DOHH2 (cell line): Measurements from ENCODE around the gene TRHDE.

Experiments
- H3F3A ChIP-seq: fragments of 200-600 bp; sonication (generic), shearing (Covaris generic); 2 replicates; pipeline ENCODE4 v1.6.0; 2016; ENCODE audit warnings: antibody characterized with exemption, mild to moderate bottlenecking; ENCODE audit not compliant: control insufficient read depth, insufficient read depth
- H3K27ac ChIP-seq: fragments of 200-600 bp; sonication (generic); 2 replicates; pipeline ENCODE4 v1.5.1; 2014; ENCODE audit warnings: low read depth, mild to moderate bottlenecking, low read length, moderate library complexity
- H3K27me3 ChIP-seq: fragments of 200-600 bp; sonication (generic); 2 replicates; pipeline ENCODE4 v1.6.1; 2014; ENCODE audit warnings: mild to moderate bottlenecking, low read length, mixed read lengths; ENCODE audit not compliant: control insufficient read depth
- H3K36me3 ChIP-seq: fragments of 200-600 bp; sonication (generic); 2 replicates; pipeline ENCODE4 v1.6.1; 2014; ENCODE audit warnings: mild to moderate bottlenecking, low read length, moderate library complexity, mixed read lengths; ENCODE audit not compliant: control insufficient read depth
- H3K4me1 ChIP-seq: fragments of 200-600 bp; sonication (generic); 2 replicates; pipeline ENCODE4 v1.6.1; 2014; ENCODE audit warnings: mild to moderate bottlenecking, low read length, mixed read lengths; ENCODE audit not compliant: control insufficient read depth
- H3K4me2 ChIP-seq: fragments of 200-600 bp; sonication (generic); 2 replicates; pipeline ENCODE4 v1.6.0; 2014; ENCODE audit warnings: mild to moderate bottlenecking, low read length, moderate library complexity
- H3K4me3 ChIP-seq: fragments of 200-600 bp; sonication (generic); 2 replicates; pipeline ENCODE4 v1.5.1; 2014; ENCODE audit warnings: mild to moderate bottlenecking, low read length, mixed read lengths
- H3K79me2 ChIP-seq: fragments of 200-600 bp; sonication (generic); 2 replicates; pipeline ENCODE4 v1.6.1; 2014; ENCODE audit warnings: mild to moderate bottlenecking, low read length, mixed read lengths; ENCODE audit not compliant: control insufficient read depth
- H3K9me2 ChIP-seq: fragments of 200-600 bp; sonication (generic); replicated peaks from 2 replicates; pipeline ENCODE4 v1.6.1; 2014; ENCODE audit warnings: mild to moderate bottlenecking, low read length, mixed read lengths; ENCODE audit not compliant: control insufficient read depth
- H3K9me3 ChIP-seq: fragments of 200-600 bp; sonication (generic); 2 replicates; pipeline ENCODE4 v1.6.1; 2014; ENCODE audit warnings: antibody characterized with exemption, low read length, mixed read lengths; ENCODE audit not compliant: control insufficient read depth, insufficient read depth
- H4K20me1 ChIP-seq: fragments of 200-600 bp; sonication (generic); 2 replicates; pipeline ENCODE4 v1.6.0; 2014; ENCODE audit warnings: low read depth, mild to moderate bottlenecking, antibody characterized with exemption, low read length, moderate library complexity; ENCODE audit not compliant: control insufficient read depth, insufficient read depth
- CTCF ChIP-seq: fragments of 200-600 bp; sonication (generic); IDR thresholded peaks from one replicate; pipeline ENCODE4 v1.5.1; 2014; ENCODE audit warnings: antibody characterized with exemption, mild to moderate bottlenecking, low read depth, low read length; ENCODE audit not compliant: poor library complexity, severe bottlenecking
- EZH2phosphoT487 ChIP-seq: fragments of 200-600 bp; sonication (generic); IDR thresholded peaks from 2 replicates; pipeline ENCODE4 v1.6.1; 2017; ENCODE audit warnings: borderline replicate concordance, mild to moderate bottlenecking, antibody characterized with exemption, low read length, moderate library complexity, mixed read lengths

The TRHDE gene

GRCh38 chr12:72291175-72291574 lies 19.0 kb downstream of the TRHDE start:
- Histone ChIP-seq H4K20me1 (no peaks in the 10 kb centered on the region), H3K4me2 (no peak overlapping the region), H3K79me2 (no peaks in the 10 kb centered on the region), H3K9me3 (no peaks in the 10 kb centered on the region), H3K36me3 (no peaks in the 10 kb centered on the region), H3K4me3 (no peak overlapping the region), H3K27me3 (no peaks in the 10 kb centered on the region), H3K9me2 (no peaks in the 10 kb centered on the region), H3K27ac (no peak overlapping the region), H3K4me1 (no peaks in the 10 kb centered on the region), H3F3A (no peaks in the 10 kb centered on the region)
- no peak for TF ChIP-seq CTCF
- no peak for TF ChIP-seq EZH2phosphoT487

- H3F3A ChIP-seq, result no peaks in the 10 kb centered on the region
These were observed 21.5 kb downstream of the TRHDE start for GRCh38 chr12:72293701-72294100.

GRCh38 chr12:72295101-72295500 lies 22.9 kb downstream of the TRHDE start:
- no peaks in the 10 kb centered on the region for H3K79me2 ChIP-seq
- H3K4me1 ChIP-seq, result no peaks in the 10 kb centered on the region
- no peaks in the 10 kb centered on the region for H3K36me3 ChIP-seq
- no peaks in the 10 kb centered on the region for H3K9me2 ChIP-seq
- TF ChIP-seq CTCF (no peak), EZH2phosphoT487 (no peak)
- H3F3A ChIP-seq, result no peaks in the 10 kb centered on the region
- H3K27ac ChIP-seq, result no peak overlapping the region
- no peaks in the 10 kb centered on the region for H3K27me3 ChIP-seq
- no peaks in the 10 kb centered on the region for H3K9me3 ChIP-seq
- H3K4me2 ChIP-seq, result no peak overlapping the region
- H4K20me1 ChIP-seq, result no peaks in the 10 kb centered on the region
- H3K4me3 ChIP-seq, result no peak overlapping the region

More at GRCh38 chr12:72293701-72294100, 21.5 kb downstream of the TRHDE start:
- Histone ChIP-seq H3K4me3 (no peak overlapping the region), H3K9me3 (no peaks in the 10 kb centered on the region), H3K36me3 (no peaks in the 10 kb centered on the region), H3K79me2 (no peaks in the 10 kb centered on the region), H3K4me2 (no peak overlapping the region), H4K20me1 (no peaks in the 10 kb centered on the region), H3K27ac (no peak overlapping the region), H3K4me1 (no peaks in the 10 kb centered on the region), H3K9me2 (no peaks in the 10 kb centered on the region), H3K27me3 (no peaks in the 10 kb centered on the region)
- TF ChIP-seq EZH2phosphoT487, result no peak
- TF ChIP-seq CTCF, result no peak

GRCh38 chr12:72295744-72296143 lies 23.6 kb downstream of the TRHDE start:
- H3K4me3 ChIP-seq, result no peak overlapping the region
- H3K79me2 ChIP-seq, result no peaks in the 10 kb centered on the region
- no peaks in the 10 kb centered on the region for H3K9me2 ChIP-seq
- H3F3A ChIP-seq, result no peaks in the 10 kb centered on the region
- no peak overlapping the region for H3K27ac ChIP-seq
- H3K4me2 ChIP-seq, result no peak overlapping the region
- no peak for TF ChIP-seq EZH2phosphoT487
- H3K27me3 ChIP-seq, result no peaks in the 10 kb centered on the region
- no peaks in the 10 kb centered on the region for H3K9me3 ChIP-seq
- no peaks in the 10 kb centered on the region for H3K4me1 ChIP-seq
- no peaks in the 10 kb centered on the region for H3K36me3 ChIP-seq
- no peaks in the 10 kb centered on the region for H4K20me1 ChIP-seq
